ENCODE data around the gene ST7L. TPM values are rescaled to one million over a fixed set of nuclear protein-coding genes. Genes with fewer than 3 reads are reported as not detected.
"Not testable (repeated sequence)": the region's sequence is repeated elsewhere in the genome, so short reads cannot be mapped to it uniquely, and the experiment has no call there.

The ST7L gene
- total RNA-seq, 4 donors from 2014 or later = 16.5 to 37.1 (median 27.8) TPM

- DNase-seq = no peak
- H3K4me3 ChIP-seq = no peak overlapping the region
- no peaks in the 10 kb centered on the region for H3K27me3 ChIP-seq
- no peak for TF ChIP-seq POLR2A (IDR thresholded peaks at IDR 0.05)
- H3K27ac ChIP-seq = no peak overlapping the region
- intact Hi-C loops (cut with DNase I; ENCODE audit: low total_unique reads) = no loop called here
- no peaks in the 10 kb centered on the region for H3K36me3 ChIP-seq
- no peaks in the 10 kb centered on the region for H3K4me1 ChIP-seq
- no peaks in the 10 kb centered on the region for H3K9me3 ChIP-seq
Measured at GRCh38 chr1:112492076-112492475, 126.9 kb downstream of the ST7L start.

GRCh38 chr1:112488141-112488540 is 130.8 kb downstream of the ST7L start:
- Histone ChIP-seq H3K27me3 (no peaks in the 10 kb centered on the region), H3K4me1 (no peaks in the 10 kb centered on the region), H3K9me3 (no peaks in the 10 kb centered on the region), H3K36me3 (no peaks in the 10 kb centered on the region), H3K27ac (no peak overlapping the region), H3K4me3 (no peak overlapping the region)
- no peak for TF ChIP-seq POLR2A (IDR thresholded peaks at IDR 0.05)
- no peak for TF ChIP-seq CTCF (IDR thresholded peaks at IDR 0.05)
- intact Hi-C loops (cut with DNase I; ENCODE audit: low total_unique reads) = no loop called here
- no peak for DNase-seq

- intact Hi-C loops (cut with DNase I; ENCODE audit: low total_unique reads); H3K4me1 ChIP-seq; DNase-seq; H3K36me3 ChIP-seq; H3K4me3 ChIP-seq; H3K9me3 ChIP-seq; H3K27me3 ChIP-seq; H3K27ac ChIP-seq: not testable (repeated sequence)
Measured at GRCh38 chr1:112487686-112488085, 131.3 kb downstream of the ST7L start.

- H3K9me3 ChIP-seq; H3K4me1 ChIP-seq; H3K4me3 ChIP-seq; H3K36me3 ChIP-seq; intact Hi-C loops (cut with DNase I; ENCODE audit: low total_unique reads); H3K27me3 ChIP-seq; DNase-seq; H3K27ac ChIP-seq: not testable (repeated sequence)
Measured at GRCh38 chr1:112486063-112486462, 132.9 kb downstream of the ST7L start.

- H3K4me3 ChIP-seq = no peak overlapping the region
- intact Hi-C loops (cut with DNase I; ENCODE audit: low total_unique reads) = no loop called here
- H3K36me3 ChIP-seq = no peaks in the 10 kb centered on the region
- H3K9me3 ChIP-seq = no peaks in the 10 kb centered on the region
- H3K4me1 ChIP-seq = no peaks in the 10 kb centered on the region
- TF ChIP-seq POLR2A (IDR thresholded peaks at IDR 0.05) (no peak), CTCF (IDR thresholded peaks at IDR 0.05) (no peak)
- no peak for DNase-seq
- H3K27me3 ChIP-seq = no peaks in the 10 kb centered on the region
- no peak overlapping the region for H3K27ac ChIP-seq
Measured at GRCh38 chr1:112478314-112478713, 140.6 kb downstream of the ST7L start.

DNA sequence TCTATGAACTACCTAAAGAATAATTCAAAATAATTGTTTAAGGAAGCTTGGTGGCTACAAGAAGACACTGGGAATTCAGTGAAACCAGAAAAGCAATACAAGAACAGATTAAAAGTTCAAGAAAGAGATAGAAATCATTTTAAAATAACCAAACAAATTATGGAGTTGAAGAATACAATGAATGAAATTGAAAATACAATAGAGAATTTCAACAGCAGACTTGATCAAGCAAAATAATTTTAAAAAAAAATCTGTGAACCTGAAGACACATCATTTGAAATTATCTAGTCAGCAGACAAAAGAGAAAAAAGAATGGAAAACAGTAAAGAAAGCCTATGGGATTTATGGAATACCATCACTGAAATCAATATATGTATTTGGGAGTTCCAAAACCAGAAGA is 141.4 kb downstream of the ST7L start:
- Histone ChIP-seq H3K27me3 (no peaks in the 10 kb centered on the region), H3K4me1 (no peaks in the 10 kb centered on the region), H3K4me3 (no peak overlapping the region), H3K9me3 (no peaks in the 10 kb centered on the region), H3K36me3 (no peaks in the 10 kb centered on the region), H3K27ac (no peak overlapping the region)
- TF ChIP-seq POLR2A (IDR thresholded peaks at IDR 0.05) (no peak), CTCF (IDR thresholded peaks at IDR 0.05) (no peak)
- intact Hi-C loops (cut with DNase I; ENCODE audit: low total_unique reads) = no loop called here
- DNase-seq = no peak

Small RNA genes within 50 kb of the gene (small RNA-seq; reads per million reads assigned to genes)
- gene RNU7-70P = not detected

Other genes starting within 250 kb of the ST7L start
- gene CTTNBP2NL, start 222.9 kb downstream of the ST7L start, total RNA-seq = 10 to 100 TPM in 2 of 4 donors, 1 to 10 TPM in 2; 9.4 to 60.5 (median 15.6) TPM
- 10 to 100 TPM in 2 of 4 donors, 1 to 10 TPM in 1, under 1 TPM in 1; 0.59 to 45.3 (median 9.1) TPM for gene WNT2B, start 110.2 kb downstream of the ST7L start, total RNA-seq
- 100 to 1,000 TPM in 3 of 4 donors, 10 to 100 TPM in 1; 60.6 to 503 (median 151) TPM for gene CAPZA1, start 691 bp upstream of the ST7L start, total RNA-seq
- 10 to 100 TPM; 10.3 to 91.9 (median 55.5) TPM for gene MOV10, start 55.5 kb upstream of the ST7L start, total RNA-seq
- gene RHOC, start 88.0 kb upstream of the ST7L start, total RNA-seq = 100 to 1,000 TPM; 176 to 314 (median 279) TPM
- 1 to 10 TPM in 2 of 4 donors, under 1 TPM in 1, not detected in 1; 0.90 to 4.2 (median 2.6) TPM for gene PPM1J, start 96.2 kb upstream of the ST7L start, total RNA-seq

Data from uterus (tissue), 4 donors.